Measurements from ENCODE around the gene PHAX.
A peak's percentile ranks its signal among the peaks of the same experiment; 100 is the strongest.
"Not testable (repeated sequence)": the region's sequence is repeated elsewhere in the genome, so short reads cannot be mapped to it uniquely, and the experiment has no call there.

PHAX gene, protein sequence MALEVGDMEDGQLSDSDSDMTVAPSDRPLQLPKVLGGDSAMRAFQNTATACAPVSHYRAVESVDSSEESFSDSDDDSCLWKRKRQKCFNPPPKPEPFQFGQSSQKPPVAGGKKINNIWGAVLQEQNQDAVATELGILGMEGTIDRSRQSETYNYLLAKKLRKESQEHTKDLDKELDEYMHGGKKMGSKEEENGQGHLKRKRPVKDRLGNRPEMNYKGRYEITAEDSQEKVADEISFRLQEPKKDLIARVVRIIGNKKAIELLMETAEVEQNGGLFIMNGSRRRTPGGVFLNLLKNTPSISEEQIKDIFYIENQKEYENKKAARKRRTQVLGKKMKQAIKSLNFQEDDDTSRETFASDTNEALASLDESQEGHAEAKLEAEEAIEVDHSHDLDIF

DNA sequence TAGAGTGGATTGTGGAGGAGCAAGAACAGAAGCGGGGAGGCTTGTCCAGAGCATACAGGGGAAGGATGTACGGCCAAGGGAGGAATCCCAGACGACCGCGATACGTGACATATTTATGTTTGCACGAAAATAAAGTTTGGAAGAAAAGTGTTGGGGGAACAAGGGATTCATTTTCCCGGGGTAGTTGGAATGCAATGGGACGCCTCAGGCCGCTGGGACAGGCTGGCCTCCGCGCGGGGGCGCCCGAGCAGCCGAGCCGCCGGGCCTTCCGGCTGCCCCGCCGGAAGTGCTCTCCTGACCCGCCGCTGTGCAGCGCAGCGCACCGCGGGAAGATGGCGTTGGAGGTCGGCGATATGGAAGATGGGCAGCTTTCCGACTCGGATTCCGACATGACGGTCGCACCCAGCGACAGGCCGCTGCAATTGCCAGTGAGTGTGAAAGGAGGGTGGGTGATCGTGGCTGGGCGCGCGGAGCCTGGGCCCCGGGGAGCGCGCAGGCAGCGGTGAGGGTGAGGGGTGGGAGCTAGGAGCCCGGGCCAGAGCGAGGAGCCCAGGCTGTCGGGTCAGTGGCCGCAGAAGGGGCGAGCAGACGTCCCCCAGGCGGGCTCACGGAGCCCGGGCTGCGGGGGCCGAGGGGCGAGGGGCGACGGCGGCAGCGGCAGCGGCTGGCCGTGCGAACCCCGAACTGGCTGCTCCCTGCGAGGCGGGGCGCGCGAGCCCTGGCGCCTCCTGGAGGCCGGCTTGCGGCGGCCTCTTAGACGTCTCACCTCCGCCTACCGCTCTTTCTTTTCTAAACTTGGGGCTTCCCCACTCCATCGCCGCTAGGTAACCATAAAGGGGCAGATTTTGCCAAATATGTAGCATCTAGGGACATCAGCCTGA lies at the start of gene PHAX:
TSS of gene PHAX (plus strand) at position 317 of the 881 bp plus-strand sequence. CDS start at position 333, 16 bp downstream.
- peak; percentile 69 for DNase-seq

DNA sequence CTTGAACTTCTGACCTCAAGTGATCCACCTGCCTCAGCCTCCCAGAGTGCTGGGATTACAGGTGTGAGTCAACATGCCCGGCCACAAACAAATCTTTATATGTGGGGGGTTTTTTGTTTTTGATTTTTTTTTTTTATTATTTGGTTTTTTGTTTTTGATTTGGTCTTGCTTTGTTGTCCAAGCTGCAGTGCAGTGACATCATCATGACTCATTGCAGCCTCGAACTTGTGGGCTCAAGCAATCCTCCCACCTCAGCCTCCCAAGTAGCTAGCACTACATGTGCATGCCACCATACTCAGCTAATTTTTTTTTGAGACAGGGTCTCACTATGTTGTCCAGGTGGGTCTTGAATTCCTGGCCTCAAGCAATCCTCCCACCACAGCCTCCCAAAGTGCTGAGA lies 48.1 kb upstream of the PHAX start:
- DNase-seq = no peak

DNA sequence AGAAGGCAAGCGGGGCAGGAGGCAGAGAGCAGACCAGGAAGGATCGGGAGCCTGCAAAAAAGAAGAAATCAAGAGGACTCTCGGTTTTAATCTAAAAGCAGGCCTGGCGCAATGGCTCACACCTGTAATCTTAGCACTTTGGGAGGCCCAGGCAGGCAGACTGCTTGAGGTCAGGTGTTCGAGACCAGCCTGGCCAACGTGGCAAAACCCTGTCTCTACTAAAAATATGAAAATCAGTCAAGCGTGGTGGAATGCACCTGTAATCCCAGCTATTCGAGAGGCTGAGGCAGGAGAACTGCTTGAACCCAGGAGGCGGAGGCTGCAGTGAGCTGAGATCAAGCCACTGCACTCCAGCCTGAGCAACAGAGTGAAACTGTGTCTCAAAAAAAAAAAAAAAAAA lies 45.6 kb upstream of the PHAX start:
- not testable (repeated sequence) for DNase-seq

DNA sequence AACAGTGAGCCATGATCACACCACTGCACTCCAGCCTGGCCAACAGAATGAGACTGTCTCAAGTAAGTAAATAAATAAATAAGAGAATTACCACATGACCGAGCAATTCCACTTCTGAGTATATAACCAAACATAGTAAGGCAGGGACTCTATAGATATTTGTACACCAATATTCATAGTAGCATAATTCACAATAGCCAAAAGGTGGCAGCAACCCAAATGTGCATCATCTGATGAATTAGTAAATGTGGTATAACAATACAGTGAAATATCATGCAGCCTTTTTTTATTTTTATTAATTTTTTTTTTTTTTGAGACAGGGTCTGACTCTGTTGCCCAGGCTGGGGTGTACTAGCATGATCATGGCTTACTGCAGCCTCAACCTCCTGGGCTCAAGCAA lies 38.8 kb upstream of the PHAX start:
- no peak for DNase-seq

DNA sequence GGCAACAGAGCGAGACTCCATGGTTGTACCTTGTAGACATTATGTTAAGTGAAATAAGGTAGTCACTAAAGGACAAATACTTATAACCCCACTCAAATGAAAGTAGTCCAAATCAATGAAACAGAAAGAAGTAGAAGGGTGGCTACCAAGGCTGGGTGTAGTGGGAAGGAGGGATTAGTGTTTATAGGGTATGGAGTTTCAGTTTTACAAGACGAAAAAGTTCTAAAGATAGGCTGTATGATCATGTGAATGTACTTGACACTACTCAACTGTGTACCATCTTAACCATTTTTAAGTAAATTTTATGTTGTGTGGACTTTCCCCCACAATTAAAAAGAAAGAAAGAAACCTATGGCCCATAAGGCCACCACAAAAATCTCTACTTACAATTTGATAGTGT lies 37.9 kb upstream of the PHAX start:
- DNase-seq = no peak

DNA sequence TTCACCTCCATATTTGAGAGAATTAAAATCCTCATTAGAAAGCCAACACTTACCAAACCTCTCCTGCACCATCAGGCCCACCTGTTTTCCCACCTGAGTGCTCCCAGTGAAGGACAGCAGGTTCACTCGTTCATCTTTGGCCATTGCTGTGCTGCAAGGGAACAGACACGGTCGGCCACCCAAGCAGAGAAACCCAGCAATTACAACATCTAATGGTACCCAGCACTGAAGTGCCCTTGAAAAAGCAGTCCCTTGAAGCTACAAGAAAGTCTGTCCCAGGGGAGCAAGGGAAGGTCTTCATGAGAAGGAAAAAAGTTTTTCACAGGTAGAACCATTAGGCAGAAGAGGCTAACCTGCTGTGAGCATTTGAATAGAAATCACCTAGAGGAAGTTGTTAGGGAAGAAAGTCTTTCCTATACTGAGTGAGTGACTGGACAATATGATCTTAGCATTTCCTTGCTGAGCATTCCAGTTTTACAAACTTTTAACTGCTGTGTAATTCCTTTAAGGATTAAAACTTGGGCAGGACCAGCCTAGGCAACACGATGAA lies 32.5 kb upstream of the PHAX start:
- DNase-seq = no peak

DNA sequence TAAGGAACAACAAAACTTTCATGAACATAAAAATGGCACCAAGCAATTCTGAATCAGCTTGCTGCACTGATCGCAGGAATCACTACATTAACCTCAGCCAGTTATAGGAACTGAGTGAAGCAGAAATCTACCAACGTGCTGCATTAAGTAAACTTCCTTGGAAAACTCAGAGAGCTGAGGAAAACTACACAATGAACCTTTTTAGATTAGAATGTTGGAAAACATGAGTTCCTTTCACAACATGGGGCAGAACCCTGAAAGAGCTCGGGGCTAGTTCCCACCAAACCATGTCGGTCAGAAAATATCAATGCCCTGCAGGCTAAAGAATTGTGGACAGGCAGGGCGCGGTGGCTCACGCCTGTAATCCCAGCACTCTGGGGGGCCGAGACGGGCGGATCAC lies 25.1 kb upstream of the PHAX start:
- DNase-seq = no peak

DNA sequence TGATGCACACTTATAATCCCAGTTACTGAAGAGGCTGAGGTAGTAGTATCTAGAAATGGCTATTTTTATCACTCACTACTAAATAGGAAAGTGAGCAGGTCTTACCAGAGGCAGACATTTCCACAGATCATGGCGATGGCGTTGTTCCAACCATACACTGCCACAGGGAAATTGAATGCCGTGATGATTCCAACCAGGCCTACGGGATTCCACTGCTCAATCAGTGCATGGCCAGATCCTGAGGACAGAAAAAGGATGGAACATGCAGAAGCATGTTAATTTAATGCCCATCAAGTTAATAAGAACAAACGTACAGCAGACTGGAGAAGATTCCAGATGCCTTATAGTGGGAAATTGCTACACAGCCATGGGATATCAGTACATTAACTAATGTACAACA lies 23.8 kb upstream of the PHAX start:
- DNase-seq = no peak

DNA sequence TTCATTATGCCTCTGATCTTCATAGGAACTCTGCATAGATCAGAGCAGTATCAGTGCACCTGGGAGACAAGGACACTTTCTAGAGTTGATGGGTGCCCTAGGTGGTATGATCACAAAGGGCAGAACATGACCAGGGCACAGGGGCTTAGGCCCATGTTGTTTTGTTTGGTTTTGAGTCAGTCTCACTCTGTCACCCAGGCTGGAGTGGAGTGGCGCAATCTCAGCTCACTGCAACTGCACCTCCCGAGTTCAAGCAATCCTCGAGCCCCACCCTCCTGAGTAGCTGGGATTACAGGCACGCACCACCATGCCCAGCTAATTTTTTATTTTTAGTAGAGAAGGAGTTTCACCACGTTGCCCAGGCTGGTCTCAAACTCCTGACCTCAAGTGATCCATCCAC lies 23.3 kb upstream of the PHAX start:
- DNase-seq = no peak

DNA sequence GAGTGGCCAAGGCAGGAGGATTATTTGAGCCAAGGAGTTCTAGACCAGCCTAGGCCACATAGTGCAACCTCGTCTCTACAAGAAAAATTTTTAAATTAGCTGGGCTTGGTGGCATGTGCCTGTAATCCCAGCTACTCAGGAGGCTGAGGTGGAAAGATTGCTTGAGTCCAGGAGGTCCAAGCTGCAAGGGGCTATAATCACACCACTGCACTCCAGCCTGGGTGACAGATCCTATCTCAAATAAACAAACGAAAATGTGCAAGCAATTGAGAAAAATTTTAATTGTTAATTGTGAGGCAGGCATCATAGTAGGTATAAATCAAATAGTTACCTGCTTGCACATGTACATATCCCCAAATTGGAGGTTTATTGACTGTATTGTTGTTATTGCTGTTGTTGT lies 21.0 kb upstream of the PHAX start:
- DNase-seq = no peak

DNA sequence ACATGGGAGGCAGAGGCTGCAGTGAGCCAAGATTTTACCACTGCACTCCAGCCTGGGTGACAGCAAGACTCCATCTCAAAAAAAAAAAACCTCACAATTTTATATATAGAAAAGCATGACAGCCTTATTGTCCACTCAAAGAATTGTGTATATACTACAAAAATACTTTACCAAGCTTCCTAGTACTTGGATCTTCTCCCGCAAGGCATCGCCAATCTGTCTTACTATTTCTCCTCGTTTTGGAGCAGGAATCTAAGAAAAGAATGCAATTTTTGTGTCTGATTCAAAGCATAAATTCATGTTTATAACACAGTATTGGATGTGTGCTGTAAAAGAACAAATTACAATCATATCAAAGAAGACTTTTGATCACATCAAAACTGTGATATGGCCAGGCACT lies 17.0 kb upstream of the PHAX start:
- DNase-seq = no peak

DNA sequence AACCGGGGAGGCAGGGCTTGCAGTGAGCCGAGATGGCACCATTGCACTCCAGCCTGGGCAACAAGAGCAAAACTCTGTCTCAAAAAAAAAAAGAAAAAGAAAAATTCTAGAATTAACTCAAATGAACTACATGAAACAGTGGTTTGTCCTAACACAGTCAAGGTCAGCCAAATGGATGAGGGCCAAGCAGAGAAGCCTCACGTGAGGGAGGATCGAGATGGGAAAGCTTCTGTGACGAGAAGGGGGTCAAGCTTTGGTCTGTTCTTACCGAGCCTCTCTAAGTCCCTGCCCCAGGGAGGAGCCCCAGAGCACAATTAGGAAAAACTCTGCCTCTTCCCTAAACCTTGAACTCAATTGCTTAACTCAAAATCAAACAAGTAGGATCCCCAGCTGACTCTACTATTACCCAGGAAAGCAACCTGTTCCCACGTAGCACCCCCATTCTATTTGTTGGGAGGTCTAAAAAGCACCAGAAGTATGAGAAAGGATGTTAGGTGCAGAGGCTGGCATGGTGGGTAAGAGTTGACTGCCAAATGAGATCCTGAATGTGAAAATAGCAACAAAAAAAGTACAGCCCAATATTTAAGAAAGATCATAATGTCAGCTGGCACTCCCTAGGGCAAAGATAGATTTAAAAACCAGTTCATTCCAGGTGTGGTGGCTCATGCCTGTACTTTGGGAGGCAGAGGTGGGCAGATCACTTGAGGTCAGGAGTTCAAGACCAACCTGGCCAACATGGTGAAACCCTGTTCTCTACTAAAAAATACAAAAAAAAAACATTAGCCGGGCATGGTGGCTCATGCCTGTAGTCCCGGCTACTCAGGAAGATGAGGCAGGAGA lies 13.0 kb upstream of the PHAX start:
- no peak for DNase-seq

DNA sequence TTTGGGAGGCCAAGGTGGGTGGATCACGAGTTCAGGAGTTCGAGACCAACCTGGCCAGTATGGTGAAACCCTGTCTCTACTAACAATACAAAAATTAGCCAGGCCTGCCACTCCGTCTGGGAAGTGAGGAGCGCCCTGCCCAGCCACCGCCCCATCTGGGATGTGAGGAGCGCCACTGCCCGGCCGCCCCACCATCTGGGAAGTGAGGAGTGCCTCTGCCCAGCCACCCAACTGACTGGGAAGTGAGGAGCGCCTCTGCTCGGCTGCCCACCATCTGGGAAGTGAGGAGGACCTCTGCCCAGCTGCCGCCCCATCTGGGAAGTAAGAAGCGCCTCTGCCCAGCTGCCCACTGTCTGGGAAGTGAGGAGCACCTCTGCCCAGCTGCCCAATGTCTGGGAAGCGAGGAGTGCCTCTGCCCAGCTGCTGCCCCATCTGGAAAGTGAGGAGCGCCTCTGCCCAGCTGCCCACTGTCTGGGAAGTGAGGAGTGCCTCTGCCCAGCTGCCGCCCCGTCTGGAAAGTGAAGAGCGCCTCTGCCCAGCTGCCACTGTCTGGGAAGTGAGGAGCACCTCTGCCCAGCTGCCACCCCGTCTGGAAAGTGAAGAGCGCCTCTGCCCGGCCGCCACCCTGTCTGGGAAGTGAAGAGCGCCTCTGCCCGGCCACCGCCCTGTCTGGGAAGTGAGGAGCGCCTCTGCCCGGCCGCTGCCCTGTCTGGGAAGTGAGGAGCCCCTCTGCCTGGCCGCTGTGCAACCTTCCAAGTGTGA lies 11.0 kb upstream of the PHAX start:
- DNase-seq = no peak

DNA sequence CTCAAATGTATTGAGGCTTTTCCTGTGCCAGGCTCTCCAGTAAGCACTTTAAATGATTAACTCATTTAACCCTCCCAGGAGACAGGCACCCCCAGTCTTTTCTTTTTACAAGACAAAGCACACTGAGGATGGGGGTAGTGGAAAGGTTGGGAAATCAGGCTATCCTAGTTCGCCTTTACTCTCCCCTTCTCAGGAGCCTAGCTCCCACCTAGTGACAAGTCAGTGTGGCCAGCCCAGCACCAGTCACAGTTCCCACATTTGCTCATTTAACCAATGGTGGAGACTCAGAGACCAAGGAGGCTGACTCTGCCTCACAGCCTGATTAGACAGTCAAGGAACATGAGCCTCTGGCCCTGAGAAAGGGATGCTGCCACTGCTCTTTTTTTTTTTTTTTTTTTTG lies 9.2 kb upstream of the PHAX start:
- DNase-seq = no peak

DNA sequence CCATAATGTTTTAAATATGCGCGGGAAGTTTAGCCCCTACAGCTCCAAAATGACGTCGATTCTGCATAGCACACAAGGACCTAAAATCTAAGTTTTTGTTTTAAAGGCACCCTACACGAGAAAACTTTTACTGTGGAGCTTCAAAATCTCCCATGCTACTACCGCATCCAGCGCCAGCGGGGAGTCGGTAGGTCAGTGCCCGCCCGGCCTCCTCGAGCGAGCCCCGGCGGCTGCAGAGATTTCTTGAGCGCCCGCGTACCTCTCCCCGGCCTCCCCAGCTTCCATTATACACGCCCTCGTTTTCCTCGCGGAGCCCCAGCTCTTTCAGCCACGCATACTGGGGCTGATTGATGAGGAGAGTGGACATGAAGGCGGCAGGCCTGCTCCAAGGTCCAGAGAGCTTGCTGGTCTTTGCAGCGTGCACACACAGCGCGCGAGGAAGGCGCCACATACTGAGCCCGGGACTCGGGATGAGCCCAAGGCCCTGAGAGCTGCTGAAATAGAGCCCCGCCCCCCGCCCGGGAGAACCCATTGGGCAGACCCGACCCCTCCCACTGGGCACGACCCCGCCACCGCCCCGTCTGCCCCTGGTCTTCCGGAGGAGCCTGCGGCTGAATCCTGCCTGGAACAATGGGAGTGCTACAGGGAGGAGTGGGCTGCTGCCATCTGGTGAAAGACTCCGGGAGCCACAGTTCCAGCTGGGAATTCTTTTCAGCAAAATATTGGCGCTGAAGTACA lies 5.8 kb upstream of the PHAX start, which contains the start of gene ALDH7A1:
TSS of gene ALDH7A1 (minus strand) at position 472 of the 738 bp plus-strand sequence. CDS start at position 451, 21 bp downstream.
- DNase-seq = peak; percentile 43

DNA sequence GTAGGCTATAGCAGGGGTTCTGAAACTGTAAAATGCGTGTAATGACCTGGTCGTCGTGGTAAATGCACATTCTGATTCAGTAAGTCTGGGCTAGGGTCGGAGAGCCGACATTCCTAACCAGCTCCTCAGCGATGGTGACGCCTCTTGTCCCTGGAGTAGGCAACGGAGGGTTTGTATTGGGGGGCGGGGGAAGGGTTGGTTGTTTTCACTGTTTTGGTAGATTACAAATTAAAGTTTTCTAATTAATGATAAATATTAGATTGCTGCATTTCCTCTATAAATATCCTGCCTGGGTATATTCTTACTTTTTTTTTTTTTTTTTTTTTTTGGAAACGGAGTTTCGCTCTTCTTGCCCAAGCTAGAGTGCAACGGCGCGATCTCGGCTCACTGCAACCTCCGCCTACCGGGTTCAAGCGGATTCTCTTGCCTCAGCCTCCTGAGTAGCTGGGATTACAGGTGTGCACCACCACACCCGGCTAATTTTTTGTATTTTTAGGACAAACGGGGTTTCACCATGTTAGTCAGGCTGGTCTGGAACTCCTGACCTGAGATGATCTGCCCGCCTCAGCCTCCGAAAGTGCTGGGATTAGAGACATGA lies 5.2 kb upstream of the PHAX start:
- no peak for DNase-seq

DNA sequence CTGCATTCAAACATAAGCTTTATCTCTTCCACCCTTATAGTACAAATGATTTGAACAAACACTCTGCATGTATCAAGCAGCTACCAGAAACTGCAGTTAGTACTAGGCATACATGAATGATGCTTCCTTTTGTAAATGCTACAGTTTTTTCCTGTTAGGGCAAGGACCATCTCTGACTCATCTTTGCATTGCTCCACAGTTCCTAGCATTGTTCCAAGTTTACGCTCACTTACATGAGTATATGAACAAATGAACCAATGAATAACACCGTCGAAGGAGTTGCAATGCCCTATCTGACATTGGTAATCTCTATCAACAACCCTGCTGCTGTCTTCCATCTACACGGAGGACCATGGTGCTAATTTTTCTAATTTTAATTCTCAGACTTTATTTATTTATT lies 3.6 kb upstream of the PHAX start:
- DNase-seq = no peak

DNA sequence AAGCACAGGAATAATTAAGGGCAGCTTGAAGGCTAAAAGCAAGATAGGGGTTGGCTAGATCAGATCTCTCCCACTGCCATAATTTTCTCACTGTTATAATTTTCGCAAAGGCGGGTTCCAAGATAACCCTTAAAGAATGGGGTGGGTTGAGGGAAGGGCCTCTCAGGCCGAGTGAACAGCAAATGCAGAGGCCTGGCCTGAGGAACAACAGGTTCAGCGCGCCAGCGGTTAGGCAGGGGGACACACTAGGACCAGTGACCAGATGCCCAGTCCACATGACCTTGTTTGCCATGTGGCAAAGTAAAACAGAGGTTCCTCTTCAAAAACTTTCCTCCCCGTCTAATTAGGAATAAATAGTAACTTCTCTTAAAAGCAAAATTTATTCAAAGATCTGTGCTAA lies 1.2 kb upstream of the PHAX start:
- no peak for DNase-seq

DNA sequence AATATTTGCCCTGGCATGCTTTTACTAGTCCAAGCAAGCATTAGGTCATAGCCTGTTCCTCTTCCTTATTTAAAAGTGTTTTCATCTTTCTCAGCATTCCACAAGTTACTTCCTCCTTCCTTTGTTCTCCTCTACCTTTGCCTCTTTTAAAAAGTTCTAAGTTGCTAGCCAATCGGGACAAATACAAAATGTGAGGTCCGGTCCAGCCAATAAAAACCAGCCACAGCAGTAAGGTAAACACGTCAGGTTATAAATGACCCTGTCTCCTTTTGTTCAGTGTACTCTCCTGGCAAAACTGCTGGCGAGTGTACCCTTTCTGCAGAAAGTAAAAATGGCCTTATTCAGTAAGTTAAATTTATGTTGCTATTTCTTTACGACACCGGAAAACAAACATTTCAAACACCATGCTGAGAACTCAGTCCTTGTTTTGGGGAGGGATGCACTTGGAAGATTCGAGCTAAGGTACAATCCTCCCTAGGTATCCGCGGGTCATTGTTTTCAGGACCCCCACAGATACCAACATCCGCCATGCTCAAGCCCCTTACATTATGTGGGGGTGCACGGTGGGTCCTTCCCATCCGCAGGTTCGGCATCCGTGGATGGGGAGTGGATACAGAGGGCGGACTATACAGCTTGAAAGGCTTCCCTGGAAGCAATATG lies 646 bp upstream of the PHAX start:
- not testable (repeated sequence) for DNase-seq

DNA sequence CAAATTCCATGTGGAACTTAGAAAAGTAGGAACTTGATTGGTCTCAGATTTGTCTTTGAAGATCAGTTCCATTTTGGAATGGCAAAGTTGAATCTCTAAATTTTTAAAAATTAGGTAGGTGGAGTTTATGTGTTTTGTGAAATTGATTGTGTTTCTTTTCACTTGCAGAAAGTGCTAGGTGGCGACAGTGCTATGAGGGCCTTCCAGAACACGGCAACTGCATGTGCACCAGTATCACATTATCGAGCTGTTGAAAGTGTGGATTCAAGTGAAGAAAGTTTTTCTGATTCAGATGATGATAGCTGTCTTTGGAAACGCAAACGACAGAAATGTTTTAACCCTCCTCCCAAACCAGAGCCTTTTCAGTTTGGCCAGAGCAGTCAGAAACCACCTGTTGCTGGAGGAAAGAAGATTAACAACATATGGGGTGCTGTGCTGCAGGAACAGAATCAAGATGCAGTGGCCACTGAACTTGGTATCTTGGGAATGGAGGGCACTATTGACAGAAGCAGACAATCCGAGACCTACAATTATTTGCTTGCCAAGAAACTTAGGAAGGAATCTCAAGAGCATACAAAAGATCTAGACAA lies 2.8 kb downstream of the PHAX start:
- DNase-seq = no peak
